HepG2 (cell line): Measurements from ENCODE around the gene PBX1. TPM values are rescaled to one million over a fixed set of nuclear protein-coding genes. Genes with fewer than 3 reads are reported as not detected.

ENCODE experiments used
- ATAC-seq: fragments of 200-7000 bp; cut with Tn5 transposase; 3 replicates; pipeline ENCODE4 v1.9.1; 2020; ENCODE audit warnings: mild to moderate bottlenecking, moderate library complexity
- BruUV-seq: library from RNA; stranded (reverse); fragments of 400-500 nt; replicated peaks from 2 replicates; lab custom pipeline; 2021; lab: Mats Ljungman, UMichigan
- CTCF ChIA-PET: fragments of 300-600 bp; formaldehyde crosslinking; extraction: SDS; loops from one replicate; lab custom pipeline; 2021; ENCODE audit warnings: low total read pairs, inconsistent platforms, low intra/inter-chr PET ratio; lab: Yijun Ruan, JAX
- POLR2A ChIA-PET: fragments of 350-600 bp; sonication (Branson Sonifier 250); formaldehyde crosslinking; loops from one replicate; lab custom pipeline; 2020; ENCODE audit warnings: antibody characterized with exemption, inconsistent platforms; lab: Yijun Ruan, JAX
- DNase-seq: peaks from one replicate; pipeline ENCODE4 v3.0.0-alpha.2; 2015; ENCODE audit warnings: low spot score
- FAIRE-seq: peaks from 3 replicates; lab custom pipeline; 2011; peaks lifted over from hg19 to GRCh38; lab: Jason Lieb, UNC
- H2AFZ ChIP-seq: one replicate; pipeline ENCODE4 v1.6.1; 2011; ENCODE audit warnings: low read length, inconsistent platforms
- H3K27ac ChIP-seq: fragments of 300-600 bp; 3 replicates; pipeline ENCODE4 v1.8.0; 2011; ENCODE audit warnings: mixed run types, mild to moderate bottlenecking, mixed read lengths, low read length, inconsistent platforms; ENCODE audit not compliant: insufficient read depth; ENCODE audit errors: extremely low read length
- H3K27me3 ChIP-seq, 2 experiments: fragments of 200-600 bp in 1 of 2; 2 replicates in 1 of 2; 3 replicates in 1 of 2; pipeline versions ENCODE4 v1.6.0 to v1.8.0; 2011; ENCODE audit warnings: low read length in 2 of 2, mild to moderate bottlenecking in 2 of 2, moderate library complexity in 2 of 2, inconsistent platforms in 1 of 2; ENCODE audit not compliant: insufficient read depth in 2 of 2, control insufficient read depth in 1 of 2
- H3K36me3 ChIP-seq, 2 experiments: fragments of 200-600 bp in 1 of 2; replicated peaks in 1 of 2; 2 replicates in 1 of 2; 3 replicates in 1 of 2; pipeline versions ENCODE4 v1.5.1 to v1.8.0; 2011; ENCODE audit warnings: low read length in 2 of 2, inconsistent platforms in 1 of 2; ENCODE audit not compliant: insufficient read depth in 2 of 2, control insufficient read depth in 1 of 2
- H3K4me1 ChIP-seq: 2 replicates; pipeline ENCODE4 v1.5.1; 2012; ENCODE audit warnings: low read length, inconsistent platforms; ENCODE audit not compliant: insufficient read depth
- H3K4me2 ChIP-seq: 2 replicates; pipeline ENCODE4 v1.6.0; 2011; ENCODE audit warnings: low read depth, low read length, inconsistent platforms
- H3K4me3 ChIP-seq, 3 experiments: fragments of 200-600 bp in 1 of 3; sonication (generic), shearing (Covaris generic) in 1 of 3; replicated peaks in 1 of 3; 2 replicates each; pipeline ENCODE4 v1.5.1; 2011 to 2016; ENCODE audit warnings: low read length in 3 of 3, inconsistent platforms in 2 of 3, low read depth in 2 of 3, mild to moderate bottlenecking in 2 of 3, control low read depth in 1 of 3, mixed read lengths in 1 of 3; ENCODE audit not compliant: insufficient read depth in 1 of 3
- H3K79me2 ChIP-seq: one replicate; pipeline ENCODE4 v1.6.1; 2011; ENCODE audit warnings: low read length, inconsistent platforms; ENCODE audit not compliant: insufficient read depth
- H3K9ac ChIP-seq: 2 replicates; pipeline ENCODE4 v1.6.0; 2011; ENCODE audit warnings: mild to moderate bottlenecking, low read depth, low read length, inconsistent platforms; ENCODE audit not compliant: insufficient read depth
- H3K9me3 ChIP-seq: 2 replicates; pipeline ENCODE4 v1.5.1; 2012; ENCODE audit warnings: mild to moderate bottlenecking, low read length
- H4K20me1 ChIP-seq: 2 replicates; pipeline ENCODE4 v1.6.0; 2011; ENCODE audit warnings: inconsistent platforms, mild to moderate bottlenecking, low read length, moderate library complexity; ENCODE audit not compliant: insufficient read depth
- FOXC1 ChIP-seq: sonication (generic); formaldehyde crosslinking; IDR thresholded peaks from 2 replicates; pipeline ENCODE4 v1.8.0; 2022; ENCODE audit warnings: mild to moderate bottlenecking, missing genetic modification reagents, borderline replicate concordance
- KAT7 ChIP-seq: IDR thresholded peaks from 2 replicates; pipeline ENCODE4 v1.6.1; 2018; ENCODE audit warnings: borderline replicate concordance, missing compliant biosample characterization
- NBN ChIP-seq: fragments of 450-650 bp; conservative IDR thresholded peaks from 2 replicates; pipeline ENCODE4 v1.6.1; 2017
- NCOA5 ChIP-seq: sonication (generic); formaldehyde crosslinking; IDR thresholded peaks from 2 replicates; pipeline ENCODE4 v1.4.0; 2020; ENCODE audit warnings: missing genetic modification reagents
- RFX5 ChIP-seq: IDR thresholded peaks from 2 replicates; pipeline ENCODE4 v1.6.1; 2011; ENCODE audit warnings: low read depth, low read length, improper control_type of control experiment
- ZNF660 ChIP-seq: sonication (generic); formaldehyde crosslinking; IDR thresholded peaks from 2 replicates; pipeline ENCODE4 v1.5.1; 2020; ENCODE audit warnings: mild to moderate bottlenecking, low read depth, missing genetic modification reagents, borderline replicate concordance
- ZNF674 ChIP-seq: sonication (generic); formaldehyde crosslinking; IDR thresholded peaks from 2 replicates; pipeline ENCODE4 v1.5.0; 2020; ENCODE audit warnings: low read depth, mild to moderate bottlenecking, missing genetic modification reagents
- WGBS: methylation state at CpG from one replicate; pipeline ENCODE4 v1.1.6; 2017; ENCODE audit warnings: low lambda C conversion rate; 5-methylcytosine and 5-hydroxymethylcytosine counted together
- in situ Hi-C: cut with HindIII; loops from 2 replicates; pipeline ENCODE4 v1.10.0; 2017; ENCODE audit warnings: low pct_unique_long_range_greater_than_20kb; ENCODE audit not compliant: extremely low pct_ligation_motif_present
- intact Hi-C: fragments of 100-400 bp; cut with micrococcal nuclease; formaldehyde crosslinking; loops from one replicate; pipeline ENCODE4 v1.10.0; 2022; ENCODE audit not compliant: unreplicated experiment
- polyA plus RNA-seq, 8 experiments: library from polyadenylated mRNA; depleted of rRNA in 3 of 8; stranded (reverse) in 7 of 8; unstranded in 1 of 8; fragments of >200 nt; fragmentation: Illumina TruSeq in 4 of 8; extraction: Trizol in 4 of 8; gene quantifications; 2 replicates each; pipeline versions ENCODE4 v1.2.1 to v1.2.3, GENCODE V29; 2011 to 2016; ENCODE audit warnings: low read depth in 4 of 8, missing spikeins in 1 of 8, mixed read lengths in 1 of 8; ENCODE audit not compliant: insufficient read depth in 1 of 8
- total RNA-seq, 5 experiments: library from RNA; depleted of rRNA; stranded (reverse); fragments of >200 nt; fragmentation: Illumina TruSeq; extraction: Trizol; gene quantifications; 2 replicates each; pipeline ENCODE4 v1.2.3, GENCODE V29; 2016; ENCODE audit warnings: low read depth in 1 of 5
- TF ChIP-seq, protein P1 (sequence below): sonication (generic); formaldehyde crosslinking; IDR thresholded peaks from 2 replicates; pipeline ENCODE4 v1.9.0; 2022; ENCODE audit warnings: low read depth, missing genetic modification reagents

Gene PBX1
- total and polyA plus RNA-seq, 2 of the 13 experiments (the other 11 are each of a cell fraction or from before 2014, with no cell fraction given) = 0.24 TPM; not detected in 1

DNA sequence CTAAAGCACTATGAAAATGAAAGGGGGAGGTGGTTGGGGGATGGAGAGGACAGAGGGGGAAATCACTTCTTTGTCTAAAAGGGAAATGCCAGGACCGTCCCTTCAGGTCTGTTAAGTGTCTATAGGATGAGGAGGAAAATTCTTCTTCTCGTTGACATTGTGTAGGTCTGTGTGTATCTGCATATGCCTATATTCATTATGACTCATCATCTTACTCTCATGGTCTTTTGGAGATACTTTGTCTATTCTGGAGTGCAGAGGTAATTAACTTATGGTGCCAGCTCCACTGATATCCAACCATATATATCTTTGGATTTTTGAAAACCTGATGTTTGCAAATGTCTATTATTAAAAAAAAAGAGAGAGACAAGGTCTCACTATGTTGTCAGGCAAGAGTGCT lies 143.7 kb downstream of the PBX1 start (continued):
- no peak for TF ChIP-seq KAT7 (CRISPR knock-in tag)
- no peak for TF ChIP-seq NCOA5 (CRISPR knock-in tag)

DNA sequence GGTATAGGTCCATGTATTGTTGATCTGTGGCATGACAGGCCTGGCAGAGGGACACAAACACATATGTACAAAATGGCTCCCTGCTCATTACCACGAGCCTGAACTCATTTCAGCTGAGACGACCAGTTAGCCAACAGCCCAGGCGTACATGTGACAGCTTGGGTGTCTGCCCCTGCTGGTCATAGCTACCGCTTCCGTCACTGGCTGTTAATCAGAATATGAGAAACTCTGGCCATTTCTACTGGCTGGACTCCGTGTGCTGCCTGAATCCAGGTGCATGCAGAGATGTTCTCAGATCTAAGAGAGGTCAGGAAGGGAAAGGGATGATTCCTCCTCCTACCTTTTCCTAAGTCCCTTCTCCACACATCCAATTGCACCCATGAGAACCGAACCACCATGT lies 144.5 kb downstream of the PBX1 start:
- FAIRE-seq = no peak
- DNase-seq = no peak
- TF ChIP-seq FOXC1 = no peak
- TF ChIP-seq NBN = no peak
- TF ChIP-seq RFX5 = 0 out of 2 replicates have a peak, but pooled peaks have one; percentile 14
- TF ChIP-seq ZNF674 (CRISPR knock-in tag) = no peak
- TF ChIP-seq, protein P1, sequence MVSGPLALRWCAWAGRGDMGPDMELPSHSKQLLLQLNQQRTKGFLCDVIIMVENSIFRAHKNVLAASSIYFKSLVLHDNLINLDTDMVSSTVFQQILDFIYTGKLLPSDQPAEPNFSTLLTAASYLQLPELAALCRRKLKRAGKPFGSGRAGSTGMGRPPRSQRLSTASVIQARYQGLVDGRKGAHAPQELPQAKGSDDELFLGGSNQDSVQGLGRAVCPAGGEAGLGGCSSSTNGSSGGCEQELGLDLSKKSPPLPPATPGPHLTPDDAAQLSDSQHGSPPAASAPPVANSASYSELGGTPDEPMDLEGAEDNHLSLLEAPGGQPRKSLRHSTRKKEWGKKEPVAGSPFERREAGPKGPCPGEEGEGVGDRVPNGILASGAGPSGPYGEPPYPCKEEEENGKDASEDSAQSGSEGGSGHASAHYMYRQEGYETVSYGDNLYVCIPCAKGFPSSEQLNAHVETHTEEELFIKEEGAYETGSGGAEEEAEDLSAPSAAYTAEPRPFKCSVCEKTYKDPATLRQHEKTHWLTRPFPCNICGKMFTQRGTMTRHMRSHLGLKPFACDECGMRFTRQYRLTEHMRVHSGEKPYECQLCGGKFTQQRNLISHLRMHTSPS (CRISPR knock-in tag) = no peak
- TF ChIP-seq ZNF660 (CRISPR knock-in tag) = no peak
- TF ChIP-seq, all 625 proteins: peak for 1
- BruUV-seq = no TSS peak
- Histone ChIP-seq H2AFZ (no peak overlapping the region), H3K36me3 (no peaks in the 10 kb centered on the region), H3K27ac (no peak overlapping the region), H3K79me2 (no peaks in the 10 kb centered on the region), H3K4me2 (no peak overlapping the region), H3K9ac (no peak overlapping the region), H3K9me3 (no peaks in the 10 kb centered on the region), H4K20me1 (no peaks in the 10 kb centered on the region), H3K4me1 (no peaks in the 10 kb centered on the region), H3K4me3 (no peak overlapping the region), H3K27me3 (no peaks in the 10 kb centered on the region)
- in situ Hi-C loops (no loop called here), intact Hi-C loops (no loop called here)
- ChIA-PET POLR2A (no interaction called here), CTCF (no interaction called here)
- no peak for ATAC-seq
- WGBS = 32% methylated on average over 7 of the region's 7 CpGs
